Mammary epithelial cell (primary cell): Measurements from ENCODE around the gene MAPRE2.

Experiments
- CTCF ChIP-seq, 2 donors: IDR thresholded peaks in 1 of 2; conservative IDR thresholded peaks in 1 of 2; 2 replicates each; pipeline ENCODE4 v1.5.1; 2011 to 2012; ENCODE audit warnings: inconsistent platforms in 2 of 2, low read length in 2 of 2, mild to moderate bottlenecking in 2 of 2, control low read depth in 1 of 2, low read depth in 1 of 2; ENCODE audit not compliant: insufficient read depth in 1 of 2; ENCODE audit errors: extremely low read depth in 1 of 2
- EZH2 ChIP-seq: IDR thresholded peaks from 2 replicates; pipeline ENCODE4 v1.6.1; 2012; ENCODE audit warnings: low read length, inconsistent platforms, borderline replicate concordance

DNA sequence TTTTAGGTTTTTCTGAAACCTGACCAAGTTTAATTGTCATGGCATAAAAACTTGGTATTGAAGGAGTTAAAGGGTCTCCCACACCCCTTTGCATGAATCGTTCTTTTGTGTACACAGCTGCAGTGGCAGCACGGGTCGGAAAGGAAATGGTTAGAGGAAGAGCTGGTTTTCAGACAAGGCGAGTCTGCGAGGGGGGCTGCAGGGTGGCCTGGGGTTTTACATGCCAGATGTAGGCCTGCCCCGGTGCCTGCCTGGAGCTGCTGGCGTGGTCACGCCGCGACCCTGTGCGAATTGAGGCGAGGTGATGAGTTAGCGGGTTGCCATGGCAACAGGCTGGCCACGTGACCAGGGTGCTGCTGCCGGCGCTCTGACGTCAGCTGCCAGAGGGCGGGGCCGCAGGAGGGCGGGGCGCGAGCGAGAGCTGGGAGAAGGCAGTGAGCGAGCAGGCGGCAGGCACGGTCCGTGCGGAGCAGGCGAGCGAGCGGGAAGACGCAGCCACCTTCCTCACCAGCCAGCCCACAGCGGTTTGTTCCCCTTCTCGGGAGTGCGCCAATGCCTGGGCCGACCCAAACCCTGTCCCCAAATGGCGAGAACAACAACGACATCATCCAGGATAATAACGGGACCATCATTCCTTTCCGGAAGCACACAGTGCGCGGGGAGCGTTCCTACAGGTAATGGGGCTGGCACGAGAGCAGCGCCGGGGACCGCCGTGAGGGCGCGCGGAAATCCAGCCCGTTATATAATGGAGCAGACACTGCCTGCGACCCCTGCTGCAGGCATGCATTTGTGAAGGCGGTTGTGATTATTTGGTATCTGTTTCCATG is at the start of gene MAPRE2:
- no peak for TF ChIP-seq CTCF (conservative IDR thresholded peaks at IDR 0.05 in 1 of 2, IDR thresholded peaks at IDR 0.05 in 1 of 2; ENCODE audit: extremely low read depth in 1 of 2, insufficient read depth in 1 of 2, low read depth in 1 of 2, low read length in 2 of 2)
- TF ChIP-seq EZH2 = no peak
